DOHH2 (cell line): ENCODE data around the gene TP53AIP1.

Source experiments
- CTCF ChIP-seq: fragments of 200-600 bp; sonication (generic); IDR thresholded peaks from one replicate; pipeline ENCODE4 v1.5.1; 2014; ENCODE audit warnings: antibody characterized with exemption, mild to moderate bottlenecking, low read depth, low read length; ENCODE audit not compliant: poor library complexity, severe bottlenecking
- EZH2phosphoT487 ChIP-seq: fragments of 200-600 bp; sonication (generic); IDR thresholded peaks from 2 replicates; pipeline ENCODE4 v1.6.1; 2017; ENCODE audit warnings: borderline replicate concordance, mild to moderate bottlenecking, antibody characterized with exemption, low read length, moderate library complexity, mixed read lengths

- TF ChIP-seq CTCF = no peak
- no peak for TF ChIP-seq EZH2phosphoT487
Measured at GRCh38 chr11:128938156-128938885, 4.3 kb downstream of the TP53AIP1 start.
